Fibroblast of the aortic adventitia (primary cell): ENCODE results near the gene KLHL13. TPM values are rescaled to one million over a fixed set of nuclear protein-coding genes. Genes with fewer than 3 reads are reported as not detected.

Experiments
- small RNA-seq: library from RNA; depleted of rRNA; stranded (forward); fragments of <200 nt; gene quantifications from one replicate; pipeline ENCODE3, GENCODE V24; 2012
- total RNA-seq: library from RNA; depleted of rRNA; stranded (reverse); fragments of >200 nt; gene quantifications from 2 replicates; pipeline ENCODE4 v1.2.3, GENCODE V29; 2012; ENCODE audit warnings: low replicate concordance

Gene KLHL13
- total RNA-seq, 1 donor = 7.2 TPM

Small RNAs within 50 kb of the gene (small RNA-seq; reads per million reads assigned to genes)
- gene RF00019 (not detected), gene TUBB4BP3 (not detected)

Other genes starting within 250 kb of the KLHL13 start
- 20.9 and 25.3 TPM in 2 replicates for gene WDR44, start 229.3 kb upstream of the KLHL13 start, total RNA-seq